ENCODE measurements around the gene BRIP1.

DNA sequence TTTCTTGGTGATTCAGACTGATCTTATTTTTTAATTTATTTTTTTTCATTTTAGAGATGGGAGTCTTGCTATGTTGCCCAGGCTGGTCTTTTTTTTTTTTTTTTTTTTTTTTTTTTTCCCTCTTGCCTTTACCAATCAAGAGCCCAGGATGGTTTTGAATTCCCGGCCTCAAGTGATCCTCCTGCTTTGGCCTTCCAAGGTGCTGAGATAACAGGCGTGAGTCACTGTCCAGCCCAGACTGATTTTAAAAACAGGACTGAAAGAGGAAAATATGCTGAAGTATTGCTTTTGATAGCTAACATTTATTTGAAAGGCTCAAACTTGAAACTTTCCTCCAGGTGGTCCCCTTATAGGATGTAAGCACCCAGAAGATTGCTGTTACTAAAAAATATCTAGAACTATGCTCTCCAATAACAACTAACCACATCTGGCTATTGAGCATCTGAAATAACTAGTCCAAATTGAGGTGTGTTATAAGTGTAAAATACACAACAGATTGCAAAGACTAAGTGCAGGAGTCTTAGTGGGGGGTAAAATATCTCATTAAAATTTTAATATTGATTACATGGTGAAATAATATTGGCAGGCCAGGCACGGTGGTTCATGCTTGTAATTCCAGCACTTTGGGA lies 15.8 kb upstream of the BRIP1 start:
- TF ChIP-seq, protein P1, sequence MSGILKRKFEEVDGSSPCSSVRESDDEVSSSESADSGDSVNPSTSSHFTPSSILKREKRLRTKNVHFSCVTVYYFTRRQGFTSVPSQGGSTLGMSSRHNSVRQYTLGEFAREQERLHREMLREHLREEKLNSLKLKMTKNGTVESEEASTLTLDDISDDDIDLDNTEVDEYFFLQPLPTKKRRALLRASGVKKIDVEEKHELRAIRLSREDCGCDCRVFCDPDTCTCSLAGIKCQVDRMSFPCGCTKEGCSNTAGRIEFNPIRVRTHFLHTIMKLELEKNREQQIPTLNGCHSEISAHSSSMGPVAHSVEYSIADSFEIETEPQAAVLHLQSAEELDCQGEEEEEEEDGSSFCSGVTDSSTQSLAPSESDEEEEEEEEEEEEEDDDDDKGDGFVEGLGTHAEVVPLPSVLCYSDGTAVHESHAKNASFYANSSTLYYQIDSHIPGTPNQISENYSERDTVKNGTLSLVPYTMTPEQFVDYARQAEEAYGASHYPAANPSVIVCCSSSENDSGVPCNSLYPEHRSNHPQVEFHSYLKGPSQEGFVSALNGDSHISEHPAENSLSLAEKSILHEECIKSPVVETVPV (CRISPR knock-in tag; IDR thresholded peaks at IDR 0.05), result no peak
- no peak for TF ChIP-seq ZFP30 (CRISPR knock-in tag; IDR thresholded peaks at IDR 0.05)
- TF ChIP-seq CREB5 (CRISPR knock-in tag; IDR thresholded peaks at IDR 0.05; ENCODE audit: low read depth), result no peak
- TF ChIP-seq PATZ1 (CRISPR knock-in tag; IDR thresholded peaks at IDR 0.05; ENCODE audit: borderline replicate concordance), result no peak
- TF ChIP-seq, protein P2, sequence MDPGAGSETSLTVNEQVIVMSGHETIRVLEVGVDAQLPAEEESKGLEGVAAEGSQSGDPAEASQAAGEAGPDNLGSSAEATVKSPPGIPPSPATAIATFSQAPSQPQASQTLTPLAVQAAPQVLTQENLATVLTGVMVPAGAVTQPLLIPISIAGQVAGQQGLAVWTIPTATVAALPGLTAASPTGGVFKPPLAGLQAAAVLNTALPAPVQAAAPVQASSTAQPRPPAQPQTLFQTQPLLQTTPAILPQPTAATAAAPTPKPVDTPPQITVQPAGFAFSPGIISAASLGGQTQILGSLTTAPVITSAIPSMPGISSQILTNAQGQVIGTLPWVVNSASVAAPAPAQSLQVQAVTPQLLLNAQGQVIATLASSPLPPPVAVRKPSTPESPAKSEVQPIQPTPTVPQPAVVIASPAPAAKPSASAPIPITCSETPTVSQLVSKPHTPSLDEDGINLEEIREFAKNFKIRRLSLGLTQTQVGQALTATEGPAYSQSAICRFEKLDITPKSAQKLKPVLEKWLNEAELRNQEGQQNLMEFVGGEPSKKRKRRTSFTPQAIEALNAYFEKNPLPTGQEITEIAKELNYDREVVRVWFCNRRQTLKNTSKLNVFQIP (CRISPR knock-in tag; IDR thresholded peaks at IDR 0.05; ENCODE audit: borderline replicate concordance, low read depth), result no peak
- TF ChIP-seq ZFP3 (CRISPR knock-in tag; IDR thresholded peaks at IDR 0.05), result no peak
- TF ChIP-seq SNAI2 (CRISPR knock-in tag; IDR thresholded peaks at IDR 0.05), result no peak

Measured in SK-N-SH treated with all-trans-retinoic acid at 6 μM for 48 hours (cell line).